HepG2 (cell line): ENCODE results near the gene HS3ST3B1. TPM values are rescaled to one million over a fixed set of nuclear protein-coding genes. Genes with fewer than 3 reads are reported as not detected.

Experiments
- CENPBD1 ChIP-seq: sonication (generic); formaldehyde crosslinking; IDR thresholded peaks from 2 replicates; pipeline ENCODE4 v1.8.0; 2022; ENCODE audit warnings: missing genetic modification reagents, low read depth, mild to moderate bottlenecking, borderline replicate concordance
- ETS1 ChIP-seq: sonication (generic); formaldehyde crosslinking; IDR thresholded peaks from 2 replicates; pipeline ENCODE4 v1.4.0; 2020; ENCODE audit warnings: missing genetic modification reagents
- FLYWCH1 ChIP-seq: sonication (generic); formaldehyde crosslinking; IDR thresholded peaks from 2 replicates; pipeline ENCODE4 v1.8.1; 2023; ENCODE audit warnings: mild to moderate bottlenecking, missing genetic modification reagents
- HNRNPLL ChIP-seq: fragments of 200-400 bp; formaldehyde crosslinking; IDR thresholded peaks from 2 replicates; pipeline ENCODE4 v1.6.1; 2017; ENCODE audit warnings: mild to moderate bottlenecking, low read depth, low read length; ENCODE audit not compliant: poor library complexity, severe bottlenecking
- KAT8 ChIP-seq: IDR thresholded peaks from 2 replicates; pipeline ENCODE4 v1.6.1; 2016; ENCODE audit warnings: missing genetic modification reagents, missing compliant biosample characterization
- NR2F2 ChIP-seq: IDR thresholded peaks from 2 replicates; pipeline ENCODE4 v1.6.1; 2012; ENCODE audit warnings: low read depth, inconsistent platforms, borderline replicate concordance
- PLRG1 ChIP-seq: fragments of 450-650 bp; conservative IDR thresholded peaks from 2 replicates; pipeline ENCODE4 v1.6.1; 2016
- PTBP1 ChIP-seq: fragments of 200-400 bp; formaldehyde crosslinking; IDR thresholded peaks from 2 replicates; pipeline ENCODE4 v1.6.1; 2018; ENCODE audit warnings: low read length, low read depth; ENCODE audit not compliant: poor library complexity, severe bottlenecking
- ZBTB34 ChIP-seq: sonication (generic); formaldehyde crosslinking; IDR thresholded peaks from 2 replicates; pipeline ENCODE4 v1.8.0; 2022; ENCODE audit warnings: mild to moderate bottlenecking, missing genetic modification reagents
- ZNF10 ChIP-seq: sonication (generic); formaldehyde crosslinking; IDR thresholded peaks from 2 replicates; pipeline ENCODE4 v1.4.0; 2020; ENCODE audit warnings: mild to moderate bottlenecking, low read depth, missing genetic modification reagents, borderline replicate concordance
- ZNF407 ChIP-seq: sonication (generic); formaldehyde crosslinking; IDR thresholded peaks from one replicate; pipeline ENCODE4 v1.5.1; 2020; ENCODE audit warnings: mild to moderate bottlenecking, missing genetic modification reagents; ENCODE audit errors: not compliant biosample characterization
- ZNF451 ChIP-seq: sonication (generic); formaldehyde crosslinking; IDR thresholded peaks from 2 replicates; pipeline ENCODE4 v1.5.0; 2020; ENCODE audit warnings: mild to moderate bottlenecking, missing genetic modification reagents
- ZNF564 ChIP-seq: sonication (generic); formaldehyde crosslinking; IDR thresholded peaks from 2 replicates; pipeline ENCODE4 v1.8.1; 2023; ENCODE audit warnings: mild to moderate bottlenecking, missing genetic modification reagents
- ZNF629 ChIP-seq: sonication (generic); formaldehyde crosslinking; conservative IDR thresholded peaks from 2 replicates; pipeline ENCODE4 v1.5.0; 2020; ENCODE audit warnings: missing genetic modification reagents
- ZNF784 ChIP-seq: sonication (generic); formaldehyde crosslinking; IDR thresholded peaks from 2 replicates; pipeline ENCODE4 v1.5.1; 2020; ENCODE audit warnings: missing genetic modification reagents, mild to moderate bottlenecking, borderline replicate concordance
- polyA plus RNA-seq, 8 experiments: library from polyadenylated mRNA; depleted of rRNA in 3 of 8; stranded (reverse) in 7 of 8; unstranded in 1 of 8; fragments of >200 nt; fragmentation: Illumina TruSeq in 4 of 8; extraction: Trizol in 4 of 8; gene quantifications; 2 replicates each; pipeline versions ENCODE4 v1.2.1 to v1.2.3, GENCODE V29; 2011 to 2016; ENCODE audit warnings: low read depth in 4 of 8, missing spikeins in 1 of 8, mixed read lengths in 1 of 8; ENCODE audit not compliant: insufficient read depth in 1 of 8
- total RNA-seq, 5 experiments: library from RNA; depleted of rRNA; stranded (reverse); fragments of >200 nt; fragmentation: Illumina TruSeq; extraction: Trizol; gene quantifications; 2 replicates each; pipeline ENCODE4 v1.2.3, GENCODE V29; 2016; ENCODE audit warnings: low read depth in 1 of 5

Gene HS3ST3B1
- total and polyA plus RNA-seq, 2 of the 13 experiments (the other 11 are each of a cell fraction or from before 2014, with no cell fraction given): 15.7 to 39.5 TPM

- TF ChIP-seq ZNF629 (CRISPR knock-in tag) (no peak), NR2F2 (no peak), ZNF564 (CRISPR knock-in tag) (no peak), ZNF451 (CRISPR knock-in tag) (peak; percentile 47; the same call in 1 of the 2 replicates), ETS1 (CRISPR knock-in tag) (no peak), PLRG1 (no peak), ZNF407 (no peak), ZBTB34 (CRISPR knock-in tag) (no peak), FLYWCH1 (CRISPR knock-in tag) (no peak), ZNF10 (CRISPR knock-in tag) (no peak), KAT8 (CRISPR knock-in tag) (peak; percentile 32; the same call in 1 of the 2 replicates), PTBP1 (no peak), CENPBD1 (CRISPR knock-in tag) (no peak), ZNF784 (CRISPR knock-in tag) (no peak), HNRNPLL (no peak)
These were observed 72.9 kb downstream of the HS3ST3B1 start (continued) for GRCh38 chr17:14373614-14374259.
